ENCODE results near the gene SAC3D1.

DNA sequence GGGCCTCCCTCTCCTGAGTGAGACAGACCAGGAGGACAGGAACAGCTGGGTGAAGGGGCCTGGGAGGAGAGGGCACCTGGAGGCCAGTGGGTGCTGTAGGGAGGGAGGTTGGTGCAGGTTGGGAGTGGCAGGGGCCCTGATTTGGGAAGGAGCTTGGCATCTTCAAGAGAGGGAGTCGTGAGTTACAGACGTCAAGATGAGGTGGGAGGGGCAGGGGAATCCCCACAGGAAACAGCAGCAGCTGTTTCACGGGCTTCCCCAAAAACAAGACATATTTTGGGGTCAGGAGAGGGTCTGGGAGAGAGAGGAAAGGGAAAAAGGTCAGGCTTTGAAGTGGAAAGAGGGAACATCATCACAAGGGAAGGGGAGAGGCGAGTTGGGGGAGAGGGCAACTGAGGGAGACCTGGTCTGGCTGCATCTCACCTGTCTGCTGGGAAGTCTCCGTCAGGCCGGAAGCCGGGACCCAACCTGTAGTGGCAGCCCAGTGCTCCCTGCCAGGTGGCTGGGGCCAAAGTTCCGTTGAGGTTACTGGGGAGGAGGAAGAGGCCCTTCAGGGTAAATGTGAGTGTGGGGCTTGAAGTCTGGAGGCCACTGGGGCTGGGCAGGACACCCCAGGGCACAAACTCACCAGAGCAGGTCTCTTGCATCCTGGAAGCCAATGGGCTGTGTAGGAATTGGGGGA is 13.0 kb downstream of the SAC3D1 start:
- TF ChIP-seq, protein P1, sequence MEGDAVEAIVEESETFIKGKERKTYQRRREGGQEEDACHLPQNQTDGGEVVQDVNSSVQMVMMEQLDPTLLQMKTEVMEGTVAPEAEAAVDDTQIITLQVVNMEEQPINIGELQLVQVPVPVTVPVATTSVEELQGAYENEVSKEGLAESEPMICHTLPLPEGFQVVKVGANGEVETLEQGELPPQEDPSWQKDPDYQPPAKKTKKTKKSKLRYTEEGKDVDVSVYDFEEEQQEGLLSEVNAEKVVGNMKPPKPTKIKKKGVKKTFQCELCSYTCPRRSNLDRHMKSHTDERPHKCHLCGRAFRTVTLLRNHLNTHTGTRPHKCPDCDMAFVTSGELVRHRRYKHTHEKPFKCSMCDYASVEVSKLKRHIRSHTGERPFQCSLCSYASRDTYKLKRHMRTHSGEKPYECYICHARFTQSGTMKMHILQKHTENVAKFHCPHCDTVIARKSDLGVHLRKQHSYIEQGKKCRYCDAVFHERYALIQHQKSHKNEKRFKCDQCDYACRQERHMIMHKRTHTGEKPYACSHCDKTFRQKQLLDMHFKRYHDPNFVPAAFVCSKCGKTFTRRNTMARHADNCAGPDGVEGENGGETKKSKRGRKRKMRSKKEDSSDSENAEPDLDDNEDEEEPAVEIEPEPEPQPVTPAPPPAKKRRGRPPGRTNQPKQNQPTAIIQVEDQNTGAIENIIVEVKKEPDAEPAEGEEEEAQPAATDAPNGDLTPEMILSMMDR (IDR thresholded peaks at IDR 0.05): no peak
- TF ChIP-seq, protein P2, sequence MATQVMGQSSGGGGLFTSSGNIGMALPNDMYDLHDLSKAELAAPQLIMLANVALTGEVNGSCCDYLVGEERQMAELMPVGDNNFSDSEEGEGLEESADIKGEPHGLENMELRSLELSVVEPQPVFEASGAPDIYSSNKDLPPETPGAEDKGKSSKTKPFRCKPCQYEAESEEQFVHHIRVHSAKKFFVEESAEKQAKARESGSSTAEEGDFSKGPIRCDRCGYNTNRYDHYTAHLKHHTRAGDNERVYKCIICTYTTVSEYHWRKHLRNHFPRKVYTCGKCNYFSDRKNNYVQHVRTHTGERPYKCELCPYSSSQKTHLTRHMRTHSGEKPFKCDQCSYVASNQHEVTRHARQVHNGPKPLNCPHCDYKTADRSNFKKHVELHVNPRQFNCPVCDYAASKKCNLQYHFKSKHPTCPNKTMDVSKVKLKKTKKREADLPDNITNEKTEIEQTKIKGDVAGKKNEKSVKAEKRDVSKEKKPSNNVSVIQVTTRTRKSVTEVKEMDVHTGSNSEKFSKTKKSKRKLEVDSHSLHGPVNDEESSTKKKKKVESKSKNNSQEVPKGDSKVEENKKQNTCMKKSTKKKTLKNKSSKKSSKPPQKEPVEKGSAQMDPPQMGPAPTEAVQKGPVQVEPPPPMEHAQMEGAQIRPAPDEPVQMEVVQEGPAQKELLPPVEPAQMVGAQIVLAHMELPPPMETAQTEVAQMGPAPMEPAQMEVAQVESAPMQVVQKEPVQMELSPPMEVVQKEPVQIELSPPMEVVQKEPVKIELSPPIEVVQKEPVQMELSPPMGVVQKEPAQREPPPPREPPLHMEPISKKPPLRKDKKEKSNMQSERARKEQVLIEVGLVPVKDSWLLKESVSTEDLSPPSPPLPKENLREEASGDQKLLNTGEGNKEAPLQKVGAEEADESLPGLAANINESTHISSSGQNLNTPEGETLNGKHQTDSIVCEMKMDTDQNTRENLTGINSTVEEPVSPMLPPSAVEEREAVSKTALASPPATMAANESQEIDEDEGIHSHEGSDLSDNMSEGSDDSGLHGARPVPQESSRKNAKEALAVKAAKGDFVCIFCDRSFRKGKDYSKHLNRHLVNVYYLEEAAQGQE (IDR thresholded peaks at IDR 0.05; ENCODE audit: insufficient read depth in 1 of 2, low read depth in 2 of 2, low read length in 1 of 2): no peak
- TF ChIP-seq POLR2AphosphoS5 (IDR thresholded peaks at IDR 0.05; ENCODE audit: low read depth, low read length) (no peak), SIN3A (IDR thresholded peaks at IDR 0.05; ENCODE audit: borderline replicate concordance, insufficient read depth, low read depth, low read length) (no peak), TCF7L2 (IDR thresholded peaks at IDR 0.05; ENCODE audit: low read depth, low read length) (no peak)

All from Panc1 (cell line).